ENCODE measurements around the gene PASK. TPM values are rescaled to one million over a fixed set of nuclear protein-coding genes. Genes with fewer than 3 reads are reported as not detected.

Gene PASK
- total RNA-seq, 2 experiments from 2014 or later, result 62.9 to 88.1 TPM

DNA sequence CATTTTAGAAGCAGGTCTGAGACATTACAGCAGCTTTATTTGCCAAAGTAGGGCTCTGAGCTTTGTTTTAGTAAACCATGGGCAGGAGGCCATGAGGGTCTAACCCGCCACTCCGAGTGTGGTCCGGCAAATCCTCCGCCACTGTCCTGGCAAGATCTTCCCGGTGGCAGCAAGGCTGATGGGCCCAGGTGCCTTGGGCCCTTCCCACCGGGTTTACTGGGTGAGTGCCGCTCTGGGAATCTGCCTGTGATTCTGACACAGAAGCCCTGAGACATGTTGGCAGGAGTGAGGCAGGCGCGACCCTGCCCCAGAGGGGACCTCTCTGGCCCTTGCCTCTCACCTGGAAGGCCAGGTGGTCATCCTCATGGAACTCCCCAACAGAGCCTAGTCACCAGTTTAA is 77.1 kb downstream of the PASK start:
- POLR2A ChIA-PET, result no interaction called here
- H3K9me3 Mint-ChIP-seq (ENCODE audit: low read depth), result no peaks in the 10 kb centered on the region
- CTCF ChIA-PET, result no interaction called here
- no peaks in the 10 kb centered on the region for H3K36me3 Mint-ChIP-seq (ENCODE audit: low read depth)
- ATAC-seq, result no peak
- intact Hi-C loops (cut with DNase I, micrococcal nuclease), result no loop called here
- H3K4me1 Mint-ChIP-seq, result no peaks in the 10 kb centered on the region
- no peak for DNase-seq
- H3K4me3 Mint-ChIP-seq, result no peak overlapping the region
- H3K27me3 Mint-ChIP-seq, result no peaks in the 10 kb centered on the region
- no peak overlapping the region for H3K27ac Mint-ChIP-seq

- Mint-ChIP-seq H3K27me3 (no peaks in the 10 kb centered on the region), H3K27ac (no peak overlapping the region), H3K36me3 (ENCODE audit: low read depth) (no peaks in the 10 kb centered on the region), H3K9me3 (ENCODE audit: low read depth) (no peaks in the 10 kb centered on the region), H3K4me1 (no peaks in the 10 kb centered on the region), H3K4me3 (no peak overlapping the region)
- DNase-seq (no peak), ATAC-seq (no peak)
- ChIA-PET CTCF (no interaction called here), POLR2A (no interaction called here)
- intact Hi-C loops (cut with DNase I, micrococcal nuclease), result no loop called here
Observed at GRCh38 chr2:241071677-241072111, 77.6 kb downstream of the PASK start.

GRCh38 chr2:241070811-241071676 is 78.2 kb downstream of the PASK start:
- no peak overlapping the region for H3K4me3 Mint-ChIP-seq
- no peaks in the 10 kb centered on the region for H3K36me3 Mint-ChIP-seq (ENCODE audit: low read depth)
- H3K4me1 Mint-ChIP-seq, result no peaks in the 10 kb centered on the region
- H3K9me3 Mint-ChIP-seq (ENCODE audit: low read depth), result no peaks in the 10 kb centered on the region
- H3K27me3 Mint-ChIP-seq, result no peaks in the 10 kb centered on the region
- ChIA-PET CTCF (no interaction called here), POLR2A (no interaction called here)
- no peak for ATAC-seq
- no peak for DNase-seq
- intact Hi-C loops (cut with DNase I, micrococcal nuclease), result no loop called here
- H3K27ac Mint-ChIP-seq, result no peak overlapping the region

- H3K36me3 Mint-ChIP-seq (ENCODE audit: low read depth), result no peaks in the 10 kb centered on the region
- ChIA-PET POLR2A (no interaction called here), CTCF (no interaction called here)
- ATAC-seq (no peak), DNase-seq (no peak)
- H3K9me3 Mint-ChIP-seq (ENCODE audit: low read depth), result no peaks in the 10 kb centered on the region
- H3K4me3 Mint-ChIP-seq, result no peak overlapping the region
- intact Hi-C loops (cut with DNase I, micrococcal nuclease), result no loop called here
- H3K27me3 Mint-ChIP-seq, result no peaks in the 10 kb centered on the region
- H3K27ac Mint-ChIP-seq, result no peak overlapping the region
- H3K4me1 Mint-ChIP-seq, result no peaks in the 10 kb centered on the region
Observed at GRCh38 chr2:241070361-241070760, 78.9 kb downstream of the PASK start.

DNA sequence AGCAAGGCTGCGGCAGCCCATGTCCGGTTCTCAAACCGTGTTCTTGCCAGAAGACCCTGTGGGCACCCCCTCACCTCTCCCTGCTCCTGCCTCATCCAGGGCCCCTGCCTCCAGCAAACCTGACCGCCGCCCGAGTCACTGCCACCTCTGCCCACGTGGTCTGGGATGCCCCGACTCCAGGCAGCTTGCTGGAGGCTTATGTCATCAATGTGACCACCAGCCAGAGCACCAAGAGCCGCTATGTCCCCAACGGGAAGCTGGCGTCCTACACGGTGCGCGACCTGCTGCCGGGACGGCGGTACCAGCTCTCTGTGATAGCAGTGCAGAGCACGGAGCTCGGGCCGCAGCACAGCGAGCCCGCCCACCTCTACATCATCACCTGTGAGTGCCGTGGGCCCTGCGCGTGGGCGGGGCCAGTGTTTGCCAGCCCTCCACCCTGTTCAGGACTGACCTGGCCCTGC is 79.4 kb downstream of the PASK start:
- intact Hi-C loops (cut with DNase I, micrococcal nuclease), result no loop called here
- H3K27me3 Mint-ChIP-seq, result no peaks in the 10 kb centered on the region
- DNase-seq (no peak), ATAC-seq (no peak)
- ChIA-PET POLR2A (no interaction called here), CTCF (no interaction called here)
- H3K4me1 Mint-ChIP-seq, result no peaks in the 10 kb centered on the region
- no peak overlapping the region for H3K4me3 Mint-ChIP-seq
- H3K36me3 Mint-ChIP-seq (ENCODE audit: low read depth), result no peaks in the 10 kb centered on the region
- no peaks in the 10 kb centered on the region for H3K9me3 Mint-ChIP-seq (ENCODE audit: low read depth)
- H3K27ac Mint-ChIP-seq, result no peak overlapping the region

- intact Hi-C loops (cut with DNase I, micrococcal nuclease), result no loop called here
- Mint-ChIP-seq H3K36me3 (ENCODE audit: low read depth) (no peaks in the 10 kb centered on the region), H3K27me3 (no peaks in the 10 kb centered on the region), H3K27ac (no peak overlapping the region), H3K4me3 (no peak overlapping the region), H3K9me3 (ENCODE audit: low read depth) (no peaks in the 10 kb centered on the region), H3K4me1 (no peaks in the 10 kb centered on the region)
- DNase-seq (no peak), ATAC-seq (no peak)
- POLR2A ChIA-PET, result no interaction called here
- CTCF ChIA-PET, result no interaction called here
Observed at GRCh38 chr2:241068942-241069810, 80.1 kb downstream of the PASK start.

DNA sequence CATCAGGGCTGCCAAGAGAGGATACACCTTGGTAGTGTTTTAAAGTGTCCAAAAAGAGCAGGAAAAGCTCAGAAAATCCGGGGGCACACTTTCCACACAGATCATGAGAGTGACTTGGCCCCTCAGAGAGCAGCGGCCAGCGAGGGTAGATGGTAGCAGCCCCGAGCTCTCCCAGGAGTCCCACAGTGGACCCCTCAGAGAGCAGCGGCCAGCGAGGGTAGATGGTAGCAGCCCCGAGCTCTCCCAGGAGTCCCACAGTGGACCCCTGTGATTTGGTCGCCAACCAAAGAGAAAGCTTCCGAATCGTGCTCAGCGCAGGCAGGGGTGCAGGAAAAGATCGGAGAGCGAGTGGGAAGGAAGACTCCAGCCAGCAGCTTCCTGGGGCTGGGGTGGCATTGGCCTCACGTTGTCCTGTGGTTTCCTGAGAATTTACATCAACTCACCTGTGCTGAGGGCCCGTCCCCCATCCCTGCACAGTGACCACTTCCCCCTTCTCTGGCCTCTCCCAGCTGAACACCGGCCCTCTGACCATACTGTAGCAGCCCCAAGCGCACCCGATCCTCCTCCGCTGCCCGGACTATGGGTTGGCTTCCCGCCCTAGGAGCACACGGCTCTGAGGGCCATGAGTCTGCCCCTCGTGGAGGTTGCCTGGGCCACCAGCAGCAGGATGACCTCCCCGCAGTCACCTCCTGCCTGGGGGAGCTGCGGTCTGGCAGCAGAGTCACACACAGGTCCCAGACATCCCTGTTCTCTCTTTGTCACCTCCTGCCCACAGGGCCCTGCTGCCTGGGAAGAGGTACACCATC is 80.9 kb downstream of the PASK start:
- Mint-ChIP-seq H3K27ac (no peak overlapping the region), H3K36me3 (ENCODE audit: low read depth) (no peaks in the 10 kb centered on the region), H3K4me3 (no peak overlapping the region), H3K4me1 (no peaks in the 10 kb centered on the region), H3K27me3 (no peaks in the 10 kb centered on the region), H3K9me3 (ENCODE audit: low read depth) (no peaks in the 10 kb centered on the region)
- ChIA-PET CTCF (interaction anchor here (1.0 kb wide), 1 partner anchor 10 kb away, joined by 3 read pairs; no protein-coding TSS in a partner anchor), POLR2A (no interaction called here)
- DNase-seq (no peak), ATAC-seq (no peak)
- intact Hi-C loops (cut with DNase I, micrococcal nuclease), result no loop called here

DNA sequence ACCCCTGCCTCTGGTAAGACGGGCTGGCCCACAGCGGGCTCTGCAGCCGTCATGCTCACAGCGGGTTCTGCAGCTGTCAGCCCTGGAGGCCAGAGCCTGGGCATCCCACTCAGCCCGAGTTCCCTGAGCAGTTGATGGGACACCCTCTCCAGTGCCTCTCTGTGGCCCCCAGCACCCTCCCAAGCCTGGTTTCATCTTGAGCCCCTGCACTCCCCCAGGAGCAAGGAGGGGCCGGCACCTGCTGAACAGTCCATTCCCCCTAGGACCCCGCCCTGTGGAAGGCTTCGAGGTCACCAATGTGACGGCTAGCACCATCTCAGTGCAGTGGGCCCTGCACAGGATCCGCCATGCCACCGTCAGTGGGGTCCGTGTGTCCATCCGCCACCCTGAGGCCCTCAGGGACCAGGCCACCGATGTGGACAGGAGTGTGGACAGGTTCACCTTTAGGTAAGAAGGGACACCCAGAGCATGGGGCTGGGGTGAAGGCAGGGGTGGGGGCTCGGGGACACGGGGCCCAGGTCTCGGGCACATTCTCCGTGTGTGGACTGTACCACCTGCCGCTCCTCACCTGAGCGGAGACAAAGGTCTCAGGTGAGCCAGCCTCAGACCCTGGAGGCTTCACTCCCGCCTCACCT is 81.7 kb downstream of the PASK start:
- Mint-ChIP-seq H3K9me3 (ENCODE audit: low read depth) (no peaks in the 10 kb centered on the region), H3K27me3 (no peaks in the 10 kb centered on the region)
- intact Hi-C loops (cut with DNase I, micrococcal nuclease), result no loop called here

DNA sequence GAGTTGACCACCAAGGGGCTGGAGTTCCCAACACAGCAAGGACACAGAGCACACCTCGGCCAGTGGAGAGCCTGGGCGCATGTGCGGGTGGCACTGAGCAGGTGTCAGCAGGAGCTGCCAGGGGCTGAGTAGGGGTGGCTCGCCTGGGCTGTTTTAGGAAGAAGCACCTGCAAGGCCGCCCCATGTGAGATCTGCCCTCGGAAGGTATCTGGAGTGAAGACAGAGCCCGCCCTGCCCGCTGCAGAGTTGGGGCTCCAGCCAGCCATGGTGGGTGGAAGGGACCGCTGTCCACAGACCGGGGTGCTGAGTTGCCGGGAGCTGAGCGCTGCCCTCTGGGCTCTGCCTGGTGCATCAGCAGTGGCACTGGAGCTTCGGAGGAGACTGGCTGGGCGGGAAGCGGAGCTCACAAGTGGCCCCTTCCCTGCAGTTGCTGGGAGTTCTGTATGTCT is 82.4 kb downstream of the PASK start:
- Mint-ChIP-seq H3K27ac (no peak overlapping the region), H3K4me1 (no peaks in the 10 kb centered on the region), H3K4me3 (no peak overlapping the region), H3K27me3 (no peaks in the 10 kb centered on the region), H3K9me3 (ENCODE audit: low read depth) (no peaks in the 10 kb centered on the region), H3K36me3 (ENCODE audit: low read depth) (no peaks in the 10 kb centered on the region)
- DNase-seq, result no peak
- ATAC-seq, result no peak
- ChIA-PET CTCF (no interaction called here), POLR2A (no interaction called here)
- intact Hi-C loops (cut with DNase I, micrococcal nuclease), result no loop called here

More for the DNA sequence above, 81.7 kb downstream of the PASK start:
- ChIA-PET POLR2A (no interaction called here), CTCF (interaction anchor here (1.0 kb wide), 1 partner anchor 11 kb away, joined by 3 read pairs; no protein-coding TSS in a partner anchor)
- Mint-ChIP-seq H3K36me3 (ENCODE audit: low read depth) (no peaks in the 10 kb centered on the region), H3K4me1 (no peaks in the 10 kb centered on the region), H3K27ac (no peak overlapping the region), H3K4me3 (no peak overlapping the region)
- no peak for ATAC-seq
- no peak for DNase-seq

DNA sequence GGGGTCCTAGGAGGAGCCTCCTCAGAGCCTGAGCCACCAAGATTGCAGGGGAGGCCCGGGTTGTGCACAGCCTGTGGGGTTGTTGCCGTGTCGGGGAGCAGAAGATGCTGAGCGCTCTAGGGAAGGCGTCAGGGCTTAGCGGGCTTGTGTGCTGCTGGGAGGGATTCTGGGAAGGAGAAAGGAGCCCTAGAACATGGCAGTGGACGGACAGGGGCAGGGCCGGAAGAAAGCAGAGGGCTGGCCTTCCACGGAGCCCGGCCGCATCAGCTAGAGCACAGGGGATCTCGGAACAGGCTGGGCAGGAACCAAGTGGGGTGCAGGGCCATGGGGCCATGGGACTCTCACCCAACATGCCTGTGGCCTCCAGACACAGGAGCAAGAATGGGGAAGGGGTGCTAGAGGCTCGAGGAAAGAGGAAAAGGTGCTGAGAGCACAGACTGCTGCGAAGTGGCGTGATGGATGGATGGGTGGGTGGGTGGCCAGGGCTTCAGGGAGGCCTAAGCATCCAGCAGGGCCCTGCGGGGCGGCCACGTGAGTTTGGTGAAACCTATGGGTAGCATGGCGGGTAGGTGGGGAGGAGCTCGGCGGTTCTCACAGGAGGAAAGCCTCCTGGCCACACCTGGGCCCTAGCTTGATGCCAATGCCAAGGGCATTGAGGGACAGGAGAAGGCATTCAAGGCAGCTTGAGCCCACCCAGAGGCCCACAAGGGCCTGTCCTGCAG is 82.9 kb downstream of the PASK start:
- no peak overlapping the region for H3K4me3 Mint-ChIP-seq
- POLR2A ChIA-PET, result no interaction called here
- no peaks in the 10 kb centered on the region for H3K9me3 Mint-ChIP-seq (ENCODE audit: low read depth)
- no peaks in the 10 kb centered on the region for H3K36me3 Mint-ChIP-seq (ENCODE audit: low read depth)
- no peaks in the 10 kb centered on the region for H3K4me1 Mint-ChIP-seq
- CTCF ChIA-PET, result interaction anchor here (0.6 kb wide), 2 partner anchors 547 to 625 kb away, joined by 3 read pairs; no protein-coding TSS in a partner anchor
- ATAC-seq (no peak), DNase-seq (no peak)
- no peak overlapping the region for H3K27ac Mint-ChIP-seq
- no peaks in the 10 kb centered on the region for H3K27me3 Mint-ChIP-seq
- intact Hi-C loops (cut with DNase I, micrococcal nuclease), result no loop called here

All from activated CD4-positive, alpha-beta T cell treated with anti-CD3 and anti-CD28 coated beads for 36 hours (primary cell).